ENCODE results near the gene ADARB2. TPM values are rescaled to one million over a fixed set of nuclear protein-coding genes. Genes with fewer than 3 reads are reported as not detected.

ADARB2 gene
- total RNA-seq, 2 donors from 2014 or later = 0.27 TPM; not detected in 1

DNA sequence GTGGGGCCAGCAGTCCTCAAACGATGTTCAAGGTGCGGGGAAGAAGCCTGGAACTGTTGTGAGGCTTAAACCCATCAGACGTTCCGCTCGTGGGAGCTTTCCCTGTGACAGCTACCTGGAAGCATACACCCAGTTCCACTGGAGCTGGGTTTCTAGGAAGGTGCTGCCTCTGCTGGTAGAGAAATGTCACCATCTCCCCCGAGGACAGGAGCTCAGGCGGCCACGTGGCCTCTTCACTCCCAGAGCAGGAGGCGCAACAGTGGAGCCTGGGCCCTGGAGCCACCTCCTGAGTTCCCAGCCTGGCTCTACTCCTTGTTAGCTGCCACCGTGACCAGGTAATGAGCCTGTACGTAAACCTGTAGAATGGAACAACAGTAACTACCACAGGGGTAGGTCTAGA, 156.1 kb downstream of the ADARB2 start:
- intact Hi-C loops (cut with DNase I) = no loop called here

GRCh38 chr10:1579671-1580070, 157.7 kb downstream of the ADARB2 start:
- ATAC-seq (no peak), DNase-seq (no peak)
- intact Hi-C loops (cut with DNase I) = no loop called here

More for the DNA sequence above, 156.1 kb downstream of the ADARB2 start:
- DNase-seq (no peak), ATAC-seq (no peak)

DNA sequence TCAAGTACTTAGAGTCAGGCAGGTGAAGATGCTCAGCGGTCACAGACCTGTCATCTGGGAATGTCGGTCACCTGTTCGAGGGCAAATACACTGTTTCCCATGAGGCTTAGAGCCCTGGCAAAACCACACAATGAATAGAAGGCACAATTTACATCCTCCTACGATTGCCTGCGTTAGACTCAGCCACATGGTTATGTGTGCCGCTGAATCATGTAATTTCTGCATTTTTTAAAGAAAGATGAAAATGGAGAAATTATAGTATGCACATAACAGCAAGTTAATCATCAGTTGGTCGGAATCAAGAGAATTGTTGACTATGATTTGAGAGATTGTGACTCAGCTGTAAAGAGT, 158.2 kb downstream of the ADARB2 start:
- ATAC-seq (no peak), DNase-seq (no peak)
- intact Hi-C loops (cut with DNase I) = no loop called here

- no peak for DNase-seq
- ATAC-seq = no peak
- intact Hi-C loops (cut with DNase I) = no loop called here
Measured at GRCh38 chr10:1578392-1579140, 158.8 kb downstream of the ADARB2 start.

DNA sequence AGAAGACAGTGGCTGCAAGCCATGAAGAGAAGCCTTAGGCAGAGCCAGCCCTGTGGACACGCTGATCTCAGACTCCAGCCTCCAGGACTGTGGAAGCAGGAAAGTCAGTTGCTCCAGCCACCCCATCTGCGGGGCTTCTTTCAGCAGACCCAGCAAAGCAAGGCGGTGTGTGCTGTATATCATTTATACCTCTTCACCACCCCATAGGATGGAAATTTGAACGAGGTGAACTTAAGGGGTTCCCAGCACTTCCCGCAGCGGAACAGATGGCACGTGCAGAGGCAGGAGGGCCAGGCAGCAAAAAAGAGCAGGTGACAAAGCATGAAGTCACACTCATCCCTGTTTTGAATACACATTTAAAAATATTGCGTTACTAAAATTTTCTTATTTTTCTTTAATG, 159.4 kb downstream of the ADARB2 start:
- ATAC-seq (no peak), DNase-seq (no peak)
- intact Hi-C loops (cut with DNase I) = no loop called here

GRCh38 chr10:1577373-1577770, 160.0 kb downstream of the ADARB2 start:
- ATAC-seq = no peak
- DNase-seq = no peak
- intact Hi-C loops (cut with DNase I) = no loop called here

DNA sequence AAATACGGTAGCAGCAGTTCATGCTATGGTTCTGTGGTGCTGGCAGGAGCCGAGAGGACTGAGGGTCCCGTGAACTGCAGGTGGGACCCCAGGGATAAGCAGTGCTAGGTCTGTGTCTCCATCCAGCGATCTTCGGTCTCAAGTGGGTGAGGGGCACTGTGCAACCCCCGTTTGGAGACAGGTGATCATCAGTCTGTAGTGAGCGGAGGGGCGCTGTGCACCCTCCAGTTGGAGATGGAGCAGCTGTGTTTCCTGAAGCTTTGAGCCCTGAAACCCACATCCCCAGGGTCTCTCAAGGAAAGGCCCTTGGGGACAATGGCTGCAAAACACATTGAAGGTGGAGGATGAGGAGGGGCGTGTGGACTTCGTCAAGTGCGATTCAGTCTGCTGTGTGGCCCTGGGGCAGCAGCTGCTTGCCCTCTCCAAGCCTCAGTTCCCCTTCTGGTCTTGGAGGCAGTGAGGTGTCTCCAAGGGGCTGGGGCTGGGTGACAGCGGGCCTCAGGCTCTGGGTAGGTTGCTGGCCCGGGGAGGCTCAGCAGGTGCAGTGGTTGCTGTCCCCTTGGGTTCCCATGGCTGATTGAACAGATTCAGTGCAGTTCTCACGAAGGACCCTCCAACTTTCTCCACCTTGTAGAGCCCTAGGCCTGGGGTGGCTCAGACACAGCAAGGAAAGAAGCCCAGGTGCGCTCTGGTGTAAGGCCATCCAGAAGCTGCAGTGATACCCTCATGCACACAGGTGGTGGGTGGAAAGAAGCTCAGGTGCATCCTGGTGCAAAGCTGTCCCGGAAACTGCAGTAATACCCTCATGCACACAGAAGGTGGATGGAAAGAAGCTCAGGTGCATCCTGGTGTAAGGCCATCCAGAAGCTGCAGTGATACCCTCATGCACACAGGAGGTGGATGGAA, 160.6 kb downstream of the ADARB2 start:
- intact Hi-C loops (cut with DNase I) = no loop called here
- ATAC-seq (no peak), DNase-seq (no peak)

DNA sequence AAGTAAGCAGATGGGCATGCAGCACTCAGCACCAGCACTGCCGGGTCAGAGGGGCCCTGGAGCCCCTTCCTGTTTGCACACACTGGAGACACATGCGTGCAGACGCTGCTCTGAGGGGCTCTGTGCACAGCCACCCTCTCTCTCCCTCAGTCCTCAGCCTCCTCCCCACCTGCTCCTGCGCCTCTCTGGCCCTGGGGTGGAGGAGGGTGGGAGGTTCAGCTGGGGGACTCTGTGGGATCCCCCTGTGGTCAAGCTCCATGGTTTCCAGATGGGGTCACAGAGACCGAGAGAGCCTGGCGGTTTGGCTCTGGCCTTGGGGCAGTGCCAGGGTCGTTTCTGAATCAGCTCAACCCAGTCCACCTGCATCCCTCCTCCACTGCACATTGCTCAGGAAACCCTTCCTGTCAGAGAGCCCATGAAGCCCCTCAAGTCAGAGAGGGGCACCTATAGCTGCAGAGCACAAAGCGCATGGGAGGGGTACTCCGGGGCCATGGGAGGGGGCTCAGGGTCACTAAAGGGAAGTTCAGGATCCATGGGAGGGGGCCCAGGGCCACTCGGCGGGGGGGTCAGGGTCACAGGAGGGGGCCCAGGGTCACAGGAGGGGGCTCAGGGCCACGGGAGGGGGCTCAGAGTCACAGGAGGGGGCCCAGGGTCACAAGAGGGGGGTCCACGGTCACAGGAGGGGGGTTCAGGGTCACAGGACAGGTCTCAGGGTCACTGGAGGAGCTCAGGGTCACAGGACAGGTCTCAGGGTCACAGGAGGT, 161.7 kb downstream of the ADARB2 start:
- DNase-seq = no peak
- intact Hi-C loops (cut with DNase I) = no loop called here

DNA sequence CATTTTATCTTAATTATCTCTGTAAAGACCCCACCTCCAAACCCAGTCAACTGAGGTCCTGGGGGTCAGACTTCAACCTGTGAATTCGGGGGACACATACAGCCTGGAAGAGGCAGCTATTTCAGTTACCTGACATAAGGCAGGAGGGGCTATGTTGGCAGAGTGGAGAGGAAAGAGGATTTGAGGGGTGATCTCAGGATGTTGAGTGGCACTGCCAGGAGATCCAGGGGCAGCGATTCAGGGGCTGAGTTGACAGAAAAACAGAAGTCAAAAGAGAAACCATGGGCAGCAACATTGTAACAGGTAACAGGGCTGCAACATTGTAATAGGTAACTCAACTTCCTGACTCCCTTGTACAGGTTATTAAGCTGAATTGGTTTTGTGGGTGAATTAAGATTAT, 162.6 kb downstream of the ADARB2 start:
- DNase-seq = no peak
- intact Hi-C loops (cut with DNase I) = no loop called here
- no peak for ATAC-seq

More for the DNA sequence above, 161.7 kb downstream of the ADARB2 start:
- no peak for ATAC-seq

- intact Hi-C loops (cut with DNase I) = no loop called here
- no peak for ATAC-seq
Measured at GRCh38 chr10:1573981-1574380, 163.3 kb downstream of the ADARB2 start.

DNA sequence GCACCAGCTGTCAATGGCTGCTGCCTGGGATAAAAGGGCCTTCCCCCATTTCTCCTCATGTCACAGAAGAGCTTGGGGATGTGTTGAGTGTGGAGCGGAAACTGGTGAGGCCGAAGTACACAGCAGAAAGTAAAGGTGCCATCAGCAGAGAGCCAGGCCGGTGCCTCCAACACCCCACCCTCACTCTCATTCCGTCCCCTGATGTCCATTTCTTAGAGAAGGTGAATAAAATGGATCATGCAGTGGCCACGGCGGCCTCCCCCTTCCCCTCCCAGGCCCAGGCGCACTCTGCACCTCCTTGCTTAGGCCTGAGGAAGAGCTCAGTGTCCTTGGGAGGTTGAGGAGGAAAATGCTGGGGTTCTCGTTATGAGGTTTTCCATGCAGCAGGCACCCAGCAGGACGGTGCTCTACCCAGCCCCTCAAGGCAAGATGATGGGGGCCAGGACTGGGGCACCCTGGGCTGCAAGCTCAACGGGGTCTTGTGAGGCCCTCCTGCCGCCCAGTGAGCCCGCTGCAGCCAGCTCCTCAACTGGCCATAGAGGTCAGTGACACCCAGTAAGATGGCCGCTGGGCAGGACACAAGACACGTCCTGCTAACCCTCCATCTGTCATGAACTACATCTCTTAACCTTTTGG, 163.9 kb downstream of the ADARB2 start:
- intact Hi-C loops (cut with DNase I) = no loop called here
- ATAC-seq (no peak), DNase-seq (no peak)

More at GRCh38 chr10:1573981-1574380, 163.3 kb downstream of the ADARB2 start:
- no peak for DNase-seq

- intact Hi-C loops (cut with DNase I) = no loop called here
- ATAC-seq (no peak), DNase-seq (no peak)
Measured at GRCh38 chr10:1572519-1573333, 164.6 kb downstream of the ADARB2 start.

DNA sequence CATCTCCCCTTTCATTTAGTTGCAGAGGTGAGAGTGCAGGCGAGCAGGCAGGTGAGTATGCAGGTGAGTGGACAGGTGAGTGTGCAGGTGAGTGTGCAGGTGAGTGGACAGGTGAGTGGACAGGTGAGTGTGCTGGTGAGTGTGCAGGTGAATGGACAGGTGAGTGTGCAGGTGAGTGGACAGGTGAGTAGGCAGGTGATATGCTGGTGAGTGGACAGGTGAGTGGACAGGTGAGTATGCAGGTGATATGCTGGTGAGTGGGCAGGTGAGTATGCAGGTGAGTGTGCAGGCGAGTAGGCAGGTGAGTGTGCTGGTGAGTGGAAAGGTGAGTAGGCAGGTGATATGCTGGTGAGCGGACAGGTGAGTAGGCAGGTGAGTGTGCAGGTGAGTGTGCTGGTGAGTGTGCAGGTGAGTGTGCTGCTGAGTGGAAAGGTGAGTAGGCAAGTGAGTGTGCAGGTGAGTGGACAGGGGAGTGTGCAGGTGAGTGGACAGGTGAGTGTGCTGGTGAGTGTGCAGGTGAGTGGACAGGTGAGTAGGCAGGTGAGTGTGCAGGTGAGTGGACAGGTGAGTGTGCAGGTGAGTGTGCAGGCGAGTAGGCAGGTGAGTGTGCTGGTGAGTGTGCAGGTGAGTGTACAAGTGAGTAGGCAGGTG, 165.6 kb downstream of the ADARB2 start:
- intact Hi-C loops (cut with DNase I) = no loop called here
- ATAC-seq (no peak), DNase-seq (no peak)

DNA sequence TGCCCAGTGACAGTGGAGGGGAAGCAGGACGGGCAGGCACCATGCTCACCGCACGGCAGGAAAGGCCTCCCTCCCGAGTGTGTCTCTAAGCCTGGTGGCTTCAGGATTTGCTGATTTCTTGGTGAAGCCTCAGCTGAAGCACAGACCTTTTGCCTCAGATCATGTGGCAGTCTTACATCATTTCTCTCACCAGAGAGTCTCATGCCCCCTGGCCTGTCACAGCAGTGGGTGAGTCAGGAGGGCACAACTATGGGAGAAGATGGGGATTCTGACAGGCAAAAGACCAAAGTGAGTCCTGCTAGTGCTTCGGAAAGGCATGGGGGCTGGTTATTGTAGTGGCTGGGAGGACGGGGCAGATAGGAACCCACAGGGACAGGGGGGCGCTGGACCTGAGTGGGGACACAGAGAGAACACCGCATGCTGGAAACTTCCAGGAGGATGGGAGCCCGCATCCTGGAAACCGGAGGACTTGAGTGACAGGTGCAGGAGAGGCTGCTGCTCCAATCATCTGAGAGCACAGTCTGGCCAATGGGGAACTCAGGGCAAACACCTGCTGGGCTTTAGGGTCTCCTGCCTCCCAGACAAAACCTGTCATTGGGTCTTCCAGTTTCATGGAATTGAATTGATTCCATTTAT, 166.8 kb downstream of the ADARB2 start:
- no peak for DNase-seq
- no peak for ATAC-seq
- intact Hi-C loops (cut with DNase I) = no loop called here

- intact Hi-C loops (cut with DNase I) = no loop called here
- ATAC-seq = no peak
Measured at GRCh38 chr10:1569208-1569607, 168.1 kb downstream of the ADARB2 start.

GRCh38 chr10:1567742-1568495, 169.4 kb downstream of the ADARB2 start:
- ATAC-seq (no peak), DNase-seq (no peak)

More at GRCh38 chr10:1569208-1569607, 168.1 kb downstream of the ADARB2 start:
- DNase-seq = no peak

DNA sequence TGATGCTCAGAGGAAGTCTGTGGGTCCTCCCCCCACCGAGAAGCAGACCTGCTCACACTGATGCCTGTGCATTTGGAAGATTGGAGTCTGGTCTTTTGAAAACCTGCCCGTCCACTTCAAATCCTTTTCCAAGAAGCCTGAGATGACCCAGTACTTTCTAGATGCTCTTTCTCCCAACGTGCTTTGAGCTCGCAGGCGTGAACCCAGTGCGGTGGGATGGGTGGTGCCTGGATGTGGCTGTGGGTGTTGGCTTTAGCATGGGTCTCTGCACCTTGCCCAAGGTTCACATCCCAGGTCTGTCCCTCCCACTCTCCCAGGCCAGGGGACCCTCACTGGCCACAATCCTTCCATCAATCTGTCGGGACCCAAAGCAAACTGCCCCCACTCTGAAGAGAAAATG, 170.2 kb downstream of the ADARB2 start:
- intact Hi-C loops (cut with DNase I) = no loop called here
- DNase-seq (no peak), ATAC-seq (no peak)

More at GRCh38 chr10:1567742-1568495, 169.4 kb downstream of the ADARB2 start:
- intact Hi-C loops (cut with DNase I) = no loop called here

Data from left cardiac atrium (tissue), 4 donors.